ENCODE results near the gene METTL6.

METTL6 gene

DNA sequence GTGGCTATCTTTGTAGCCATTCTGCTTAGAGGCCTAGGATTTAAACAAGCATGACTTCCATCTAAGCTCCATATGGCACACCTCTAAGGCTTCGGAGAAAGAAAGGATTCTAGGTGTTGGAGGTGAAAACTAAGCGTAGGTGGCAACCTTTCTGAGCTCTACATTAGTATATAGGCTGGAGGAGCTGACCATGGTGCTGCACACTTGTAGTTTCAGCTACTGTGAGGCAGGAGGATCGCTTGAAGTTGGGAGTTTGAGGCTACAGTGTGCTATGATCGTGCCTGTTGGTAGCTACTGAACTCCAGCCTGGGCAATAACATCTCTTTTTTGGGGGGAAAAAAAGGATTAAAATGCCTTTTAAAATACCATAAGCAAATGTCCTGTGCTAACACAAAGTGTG lies 7.4 kb upstream of the METTL6 start:
- Mint-ChIP-seq H3K4me3 (no peak overlapping the region), H3K27ac (no peak overlapping the region), H3K36me3 (ENCODE audit: low read depth) (peaks cover 53% of the 10 kb centered on the region), H3K4me1 (no peaks in the 10 kb centered on the region), H3K27me3 (ENCODE audit: low read depth, poor library complexity) (no peaks in the 10 kb centered on the region), H3K9me3 (no peaks in the 10 kb centered on the region)
- DNase-seq: no peak
- TF ChIP-seq, protein P1, sequence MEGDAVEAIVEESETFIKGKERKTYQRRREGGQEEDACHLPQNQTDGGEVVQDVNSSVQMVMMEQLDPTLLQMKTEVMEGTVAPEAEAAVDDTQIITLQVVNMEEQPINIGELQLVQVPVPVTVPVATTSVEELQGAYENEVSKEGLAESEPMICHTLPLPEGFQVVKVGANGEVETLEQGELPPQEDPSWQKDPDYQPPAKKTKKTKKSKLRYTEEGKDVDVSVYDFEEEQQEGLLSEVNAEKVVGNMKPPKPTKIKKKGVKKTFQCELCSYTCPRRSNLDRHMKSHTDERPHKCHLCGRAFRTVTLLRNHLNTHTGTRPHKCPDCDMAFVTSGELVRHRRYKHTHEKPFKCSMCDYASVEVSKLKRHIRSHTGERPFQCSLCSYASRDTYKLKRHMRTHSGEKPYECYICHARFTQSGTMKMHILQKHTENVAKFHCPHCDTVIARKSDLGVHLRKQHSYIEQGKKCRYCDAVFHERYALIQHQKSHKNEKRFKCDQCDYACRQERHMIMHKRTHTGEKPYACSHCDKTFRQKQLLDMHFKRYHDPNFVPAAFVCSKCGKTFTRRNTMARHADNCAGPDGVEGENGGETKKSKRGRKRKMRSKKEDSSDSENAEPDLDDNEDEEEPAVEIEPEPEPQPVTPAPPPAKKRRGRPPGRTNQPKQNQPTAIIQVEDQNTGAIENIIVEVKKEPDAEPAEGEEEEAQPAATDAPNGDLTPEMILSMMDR (IDR thresholded peaks at IDR 0.05): no peak

DNA sequence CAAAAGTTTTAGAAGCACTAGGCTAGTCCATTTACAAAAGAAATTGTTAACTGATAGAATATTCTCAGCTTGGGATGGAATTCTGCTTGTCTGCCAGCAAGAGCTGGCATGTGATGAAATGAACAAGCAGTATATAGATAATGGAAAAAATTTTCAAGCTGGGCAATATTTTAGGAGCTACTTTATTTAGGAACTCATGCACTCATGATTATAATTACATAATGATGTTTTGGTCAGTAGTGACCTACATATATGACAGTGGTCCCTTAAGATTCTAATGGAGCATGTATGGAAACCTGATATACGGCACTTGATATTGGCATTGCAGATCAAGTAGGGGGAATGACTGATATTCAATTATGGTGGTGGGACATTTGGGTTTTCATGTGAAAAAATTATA lies 6.2 kb upstream of the METTL6 start:
- H3K27me3 Mint-ChIP-seq (ENCODE audit: low read depth, poor library complexity): no peaks in the 10 kb centered on the region

DNA sequence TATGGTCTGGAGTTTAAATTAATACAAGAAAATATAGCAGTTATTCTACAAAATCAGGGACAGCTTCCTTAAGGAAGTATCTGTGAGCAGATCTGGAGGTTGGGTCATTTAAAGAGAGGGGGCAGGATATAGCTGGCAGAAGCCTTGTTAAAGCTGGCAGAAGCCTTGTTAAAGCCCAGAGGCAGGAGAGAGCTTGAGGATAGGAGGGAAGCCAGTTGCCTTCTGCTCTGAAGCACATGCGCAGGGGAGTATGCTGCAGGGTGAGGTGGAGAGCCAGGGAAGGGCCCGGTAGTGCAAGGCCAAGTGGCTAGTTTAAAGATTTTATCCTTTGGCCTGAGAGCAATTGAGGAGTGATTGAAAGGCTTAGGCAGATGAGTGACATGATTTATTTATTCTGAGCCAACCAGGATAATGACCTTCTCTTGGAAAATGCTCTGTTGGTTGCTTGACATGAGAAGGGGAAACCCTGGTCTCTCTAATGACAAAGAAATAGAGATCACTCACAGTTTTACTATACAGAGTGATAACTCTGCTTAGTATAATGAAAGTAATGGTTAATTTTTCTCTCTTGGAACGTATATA lies 4.0 kb upstream of the METTL6 start:
- DNase-seq: no peak
- H3K4me1 Mint-ChIP-seq: peaks cover 29% of the 10 kb centered on the region
- H3K27me3 Mint-ChIP-seq (ENCODE audit: low read depth, poor library complexity): no peaks in the 10 kb centered on the region
- no peaks in the 10 kb centered on the region for H3K9me3 Mint-ChIP-seq
- TF ChIP-seq, protein P1 (IDR thresholded peaks at IDR 0.05): no peak
- H3K36me3 Mint-ChIP-seq (ENCODE audit: low read depth): peaks cover 31% of the 10 kb centered on the region
- H3K4me3 Mint-ChIP-seq: no peak overlapping the region
- H3K27ac Mint-ChIP-seq: no peak overlapping the region

More for the DNA sequence above, 6.2 kb upstream of the METTL6 start:
- no peaks in the 10 kb centered on the region for H3K9me3 Mint-ChIP-seq
- TF ChIP-seq, protein P1 (IDR thresholded peaks at IDR 0.05): no peak
- H3K4me1 Mint-ChIP-seq: peaks cover 12% of the 10 kb centered on the region
- H3K27ac Mint-ChIP-seq: no peak overlapping the region
- peaks cover 40% of the 10 kb centered on the region for H3K36me3 Mint-ChIP-seq (ENCODE audit: low read depth)
- DNase-seq: no peak
- H3K4me3 Mint-ChIP-seq: no peak overlapping the region

DNA sequence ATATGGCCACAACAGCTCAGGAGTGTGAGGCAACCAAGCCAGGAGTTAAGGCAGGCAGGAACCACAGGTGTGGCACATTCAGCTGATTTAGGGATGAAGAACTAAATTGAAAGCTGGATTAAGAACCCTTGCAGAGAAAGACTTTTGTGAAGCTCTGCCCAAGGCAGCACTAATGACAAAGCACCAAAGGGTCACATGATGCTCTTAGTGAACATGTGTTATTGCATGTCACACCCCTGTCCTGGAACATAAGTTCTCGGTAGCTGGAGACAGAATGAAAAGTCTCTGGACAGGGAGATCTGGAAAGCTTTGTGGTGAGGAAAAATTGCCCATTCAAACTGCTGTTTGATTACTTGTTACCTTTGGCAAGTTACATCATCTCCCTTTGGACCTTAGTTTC lies 3.3 kb upstream of the METTL6 start:
- TF ChIP-seq, protein P1 (IDR thresholded peaks at IDR 0.05): no peak
- DNase-seq: no peak
- Mint-ChIP-seq H3K4me1 (peaks cover 36% of the 10 kb centered on the region), H3K27ac (no peak overlapping the region), H3K27me3 (ENCODE audit: low read depth, poor library complexity) (no peaks in the 10 kb centered on the region), H3K36me3 (ENCODE audit: low read depth) (peaks cover 34% of the 10 kb centered on the region), H3K9me3 (no peaks in the 10 kb centered on the region), H3K4me3 (no peak overlapping the region)

DNA sequence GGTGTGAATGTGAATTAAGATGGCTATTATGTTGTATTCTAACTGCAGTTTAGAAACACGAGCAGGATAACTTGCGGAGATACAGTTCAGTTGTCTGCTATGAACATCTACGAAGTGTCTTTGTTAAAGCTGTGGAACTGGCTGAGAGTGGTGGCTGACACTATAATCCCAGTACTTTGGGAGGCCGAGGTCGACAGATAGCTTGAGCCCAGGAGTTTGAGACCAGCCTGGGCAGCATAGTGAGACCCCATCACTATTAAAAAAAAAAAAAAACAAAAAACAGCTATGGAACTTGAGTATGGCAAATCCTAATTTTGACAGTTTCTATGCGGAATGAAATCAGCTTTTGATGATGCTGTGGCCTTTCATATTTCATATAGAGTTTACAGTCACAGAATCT lies 1.7 kb upstream of the METTL6 start:
- TF ChIP-seq, protein P1 (IDR thresholded peaks at IDR 0.05): no peak
- Mint-ChIP-seq H3K27me3 (ENCODE audit: low read depth, poor library complexity) (no peaks in the 10 kb centered on the region), H3K9me3 (no peaks in the 10 kb centered on the region), H3K4me3 (peak overlapping the region; percentile 100), H3K4me1 (peaks cover 45% of the 10 kb centered on the region), H3K27ac (no peak overlapping the region), H3K36me3 (ENCODE audit: low read depth) (peaks cover 26% of the 10 kb centered on the region)
- no peak for DNase-seq

DNA sequence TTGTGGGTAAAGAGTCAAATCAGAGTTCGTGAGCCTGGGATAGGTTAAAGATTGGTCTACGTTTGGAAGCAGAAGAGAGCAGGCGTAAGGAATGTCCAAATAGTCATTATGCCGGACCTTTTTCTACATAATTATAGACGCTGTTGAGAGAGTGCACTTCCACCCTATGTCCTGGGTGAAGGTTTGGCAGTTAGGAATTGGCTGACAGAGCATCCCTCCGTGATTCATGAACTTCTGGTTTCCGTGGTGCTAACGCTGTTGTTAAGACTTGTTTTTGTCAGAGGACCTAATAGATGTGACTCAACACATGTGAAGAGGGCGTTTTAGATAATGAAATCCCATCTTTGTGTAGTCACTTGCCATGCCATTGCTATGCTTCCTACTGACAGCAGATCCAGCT lies 1.2 kb upstream of the METTL6 start:
- Mint-ChIP-seq H3K27me3 (ENCODE audit: low read depth, poor library complexity) (no peaks in the 10 kb centered on the region), H3K36me3 (ENCODE audit: low read depth) (peaks cover 25% of the 10 kb centered on the region), H3K4me1 (peaks cover 45% of the 10 kb centered on the region), H3K27ac (peak overlapping the region; percentile 15), H3K4me3 (peak overlapping the region; percentile 100), H3K9me3 (no peaks in the 10 kb centered on the region)
- DNase-seq: no peak
- TF ChIP-seq, protein P1 (IDR thresholded peaks at IDR 0.05): no peak

All from nephron progenitor cell (in vitro differentiated cells).